ENCODE results near the gene ESRRB. TPM values are rescaled to one million over a fixed set of nuclear protein-coding genes. Genes with fewer than 3 reads are reported as not detected.

Gene ESRRB
- total RNA-seq, 1 donor from 2014 or later, result 1.7 TPM

DNA sequence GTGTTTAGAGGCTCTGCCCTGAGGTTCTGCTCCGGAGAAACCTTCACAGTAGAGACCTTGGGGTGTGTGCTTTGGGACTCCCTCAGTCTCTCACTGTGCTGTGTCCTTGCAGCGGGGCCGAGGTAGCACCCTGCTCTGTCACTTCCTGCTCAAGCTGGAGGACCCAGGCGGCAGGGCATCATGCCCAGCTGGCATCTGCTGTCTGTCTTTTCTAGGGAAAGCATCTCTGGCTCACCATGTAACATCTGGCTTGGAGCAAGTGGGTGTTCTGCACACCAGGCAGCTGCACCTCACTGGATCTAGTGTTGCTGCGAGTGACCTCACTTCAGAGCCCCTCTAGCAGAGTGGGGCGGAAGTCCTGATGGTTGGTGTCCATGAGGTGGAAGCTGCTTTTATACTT is 124.5 kb downstream of the ESRRB start:
- H3K9me3 Mint-ChIP-seq (ENCODE audit: unreplicated experiment), result no peaks in the 10 kb centered on the region

DNA sequence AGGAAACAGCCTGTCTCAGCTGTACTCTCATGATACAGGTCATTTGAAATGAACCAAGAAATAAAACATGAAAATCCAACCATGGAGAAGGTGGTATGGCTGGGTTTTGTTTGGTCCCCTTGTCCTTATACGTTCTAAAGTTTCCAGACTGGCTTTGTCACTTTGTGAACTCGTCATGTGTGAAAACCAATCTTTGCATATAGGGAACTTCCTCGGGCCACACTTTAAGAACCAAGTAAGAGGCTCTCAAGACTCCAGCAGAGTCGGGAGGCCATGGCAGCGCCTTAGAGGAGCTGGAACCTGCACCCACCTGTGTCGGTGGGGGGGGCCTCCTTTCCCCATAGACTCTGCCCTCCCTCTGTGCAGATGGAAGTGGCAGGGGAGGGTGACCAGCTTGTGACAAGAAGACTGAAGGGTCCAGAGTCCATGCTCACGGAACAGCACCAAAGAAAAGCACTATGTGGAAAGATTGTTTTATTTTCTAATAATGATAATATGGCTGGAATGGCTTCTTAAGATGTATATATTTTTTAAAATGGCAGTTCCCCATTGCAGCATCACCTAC is 125.3 kb downstream of the ESRRB start:
- no peak for DNase-seq
- Mint-ChIP-seq H3K4me1 (ENCODE audit: low read depth, unreplicated experiment) (peaks cover 3% of the 10 kb centered on the region), H3K36me3 (ENCODE audit: unreplicated experiment) (no peaks in the 10 kb centered on the region), H3K4me3 (ENCODE audit: unreplicated experiment) (no peak overlapping the region), H3K9me3 (ENCODE audit: unreplicated experiment) (no peaks in the 10 kb centered on the region), H3K27ac (ENCODE audit: unreplicated experiment) (no peak overlapping the region), H3K27me3 (ENCODE audit: unreplicated experiment) (peaks cover 8% of the 10 kb centered on the region)
- TF ChIP-seq, protein P1, sequence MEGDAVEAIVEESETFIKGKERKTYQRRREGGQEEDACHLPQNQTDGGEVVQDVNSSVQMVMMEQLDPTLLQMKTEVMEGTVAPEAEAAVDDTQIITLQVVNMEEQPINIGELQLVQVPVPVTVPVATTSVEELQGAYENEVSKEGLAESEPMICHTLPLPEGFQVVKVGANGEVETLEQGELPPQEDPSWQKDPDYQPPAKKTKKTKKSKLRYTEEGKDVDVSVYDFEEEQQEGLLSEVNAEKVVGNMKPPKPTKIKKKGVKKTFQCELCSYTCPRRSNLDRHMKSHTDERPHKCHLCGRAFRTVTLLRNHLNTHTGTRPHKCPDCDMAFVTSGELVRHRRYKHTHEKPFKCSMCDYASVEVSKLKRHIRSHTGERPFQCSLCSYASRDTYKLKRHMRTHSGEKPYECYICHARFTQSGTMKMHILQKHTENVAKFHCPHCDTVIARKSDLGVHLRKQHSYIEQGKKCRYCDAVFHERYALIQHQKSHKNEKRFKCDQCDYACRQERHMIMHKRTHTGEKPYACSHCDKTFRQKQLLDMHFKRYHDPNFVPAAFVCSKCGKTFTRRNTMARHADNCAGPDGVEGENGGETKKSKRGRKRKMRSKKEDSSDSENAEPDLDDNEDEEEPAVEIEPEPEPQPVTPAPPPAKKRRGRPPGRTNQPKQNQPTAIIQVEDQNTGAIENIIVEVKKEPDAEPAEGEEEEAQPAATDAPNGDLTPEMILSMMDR (IDR thresholded peaks at IDR 0.05; ENCODE audit: partially characterized antibody, unreplicated experiment), result no peak

More for the DNA sequence above, 124.5 kb downstream of the ESRRB start:
- TF ChIP-seq, protein P1 (IDR thresholded peaks at IDR 0.05; ENCODE audit: partially characterized antibody, unreplicated experiment), result no peak
- DNase-seq, result no peak
- peaks cover 8% of the 10 kb centered on the region for H3K27me3 Mint-ChIP-seq (ENCODE audit: unreplicated experiment)
- H3K36me3 Mint-ChIP-seq (ENCODE audit: unreplicated experiment), result no peaks in the 10 kb centered on the region
- no peak overlapping the region for H3K4me3 Mint-ChIP-seq (ENCODE audit: unreplicated experiment)
- H3K4me1 Mint-ChIP-seq (ENCODE audit: low read depth, unreplicated experiment), result no peaks in the 10 kb centered on the region
- no peak overlapping the region for H3K27ac Mint-ChIP-seq (ENCODE audit: unreplicated experiment)

DNA sequence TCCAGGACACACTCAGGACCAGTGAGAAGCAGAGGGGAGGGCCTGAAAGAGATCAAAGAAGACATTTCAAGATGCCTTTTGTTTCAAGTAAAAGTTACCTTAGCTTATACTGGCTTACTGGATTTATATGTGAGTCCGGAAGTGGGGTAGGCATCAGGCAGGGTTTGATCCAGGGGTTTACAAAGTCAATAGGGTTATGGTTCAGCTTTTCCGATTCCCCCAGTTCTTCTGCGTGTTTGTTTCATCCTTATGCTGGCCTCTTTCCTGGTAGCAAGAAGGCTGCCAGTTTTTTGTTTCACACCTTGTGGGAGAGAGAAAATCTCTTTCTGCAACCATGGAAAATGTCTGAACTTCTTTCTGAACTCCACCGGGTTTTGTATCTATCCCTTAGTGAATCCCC is 126.3 kb downstream of the ESRRB start:
- no peak for DNase-seq

DNA sequence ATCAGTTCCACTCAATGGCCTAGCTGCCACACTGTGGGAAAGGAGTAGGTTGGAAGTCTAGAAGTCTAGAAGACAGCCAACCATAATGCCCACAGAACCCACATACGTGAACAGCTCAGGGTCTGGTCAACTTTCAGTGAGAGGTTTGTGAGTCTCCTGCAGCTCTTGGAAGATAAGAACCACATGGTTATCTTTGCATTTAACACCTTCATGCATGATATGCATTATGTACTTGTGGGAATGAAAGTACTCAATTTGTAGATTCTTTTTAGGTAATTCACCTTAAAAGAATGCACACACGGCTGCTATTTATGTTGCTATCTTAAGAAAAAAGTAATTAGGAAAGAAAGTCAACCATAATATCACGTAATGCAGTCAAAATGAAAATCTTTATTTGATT is 126.7 kb downstream of the ESRRB start:
- DNase-seq, result no peak
- Mint-ChIP-seq H3K27ac (ENCODE audit: unreplicated experiment) (no peak overlapping the region), H3K36me3 (ENCODE audit: unreplicated experiment) (no peaks in the 10 kb centered on the region), H3K4me1 (ENCODE audit: low read depth, unreplicated experiment) (peaks cover 3% of the 10 kb centered on the region), H3K27me3 (ENCODE audit: unreplicated experiment) (peaks cover 8% of the 10 kb centered on the region), H3K4me3 (ENCODE audit: unreplicated experiment) (no peak overlapping the region), H3K9me3 (ENCODE audit: unreplicated experiment) (no peaks in the 10 kb centered on the region)
- TF ChIP-seq, protein P1 (IDR thresholded peaks at IDR 0.05; ENCODE audit: partially characterized antibody, unreplicated experiment), result no peak

More for the DNA sequence above, 126.3 kb downstream of the ESRRB start:
- no peaks in the 10 kb centered on the region for H3K9me3 Mint-ChIP-seq (ENCODE audit: unreplicated experiment)
- no peak overlapping the region for H3K4me3 Mint-ChIP-seq (ENCODE audit: unreplicated experiment)
- TF ChIP-seq, protein P1 (IDR thresholded peaks at IDR 0.05; ENCODE audit: partially characterized antibody, unreplicated experiment), result no peak
- H3K27ac Mint-ChIP-seq (ENCODE audit: unreplicated experiment), result no peak overlapping the region
- peaks cover 8% of the 10 kb centered on the region for H3K27me3 Mint-ChIP-seq (ENCODE audit: unreplicated experiment)
- no peaks in the 10 kb centered on the region for H3K36me3 Mint-ChIP-seq (ENCODE audit: unreplicated experiment)
- H3K4me1 Mint-ChIP-seq (ENCODE audit: low read depth, unreplicated experiment), result peaks cover 3% of the 10 kb centered on the region

DNA sequence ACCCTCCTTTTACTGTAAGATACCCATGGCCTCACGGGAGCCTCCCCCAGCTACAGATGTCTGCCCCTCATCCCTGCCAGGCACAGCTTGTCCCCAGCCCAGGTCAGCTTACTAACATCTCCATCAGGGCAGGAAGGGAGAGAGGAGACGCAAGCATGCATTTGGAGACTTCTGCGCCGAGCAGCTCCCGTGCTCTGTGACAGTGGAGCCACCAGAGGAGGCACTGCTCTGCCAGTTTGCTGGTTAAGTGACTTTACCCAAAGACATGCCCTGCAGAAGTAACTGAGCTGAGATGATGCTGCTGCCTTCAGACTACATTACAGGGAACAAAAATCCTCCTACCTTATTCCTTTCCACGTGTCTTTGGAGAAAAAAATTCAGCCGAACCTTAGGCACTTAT is 133.4 kb downstream of the ESRRB start:
- H3K9me3 Mint-ChIP-seq (ENCODE audit: unreplicated experiment), result no peaks in the 10 kb centered on the region
- no peak for DNase-seq
- TF ChIP-seq, protein P1 (IDR thresholded peaks at IDR 0.05; ENCODE audit: partially characterized antibody, unreplicated experiment), result no peak
- H3K36me3 Mint-ChIP-seq (ENCODE audit: unreplicated experiment), result no peaks in the 10 kb centered on the region
- H3K4me1 Mint-ChIP-seq (ENCODE audit: low read depth, unreplicated experiment), result peaks cover 3% of the 10 kb centered on the region
- no peaks in the 10 kb centered on the region for H3K27me3 Mint-ChIP-seq (ENCODE audit: unreplicated experiment)
- no peak overlapping the region for H3K4me3 Mint-ChIP-seq (ENCODE audit: unreplicated experiment)
- H3K27ac Mint-ChIP-seq (ENCODE audit: unreplicated experiment), result no peak overlapping the region
